K562 (cell line): ENCODE measurements around the gene BRINP2. TPM values are rescaled to one million over a fixed set of nuclear protein-coding genes. Genes with fewer than 3 reads are reported as not detected.

ENCODE experiments used
- ATAC-seq: fragments of 200-7000 bp; cut with Tn5 transposase; 3 replicates; pipeline ENCODE4 v1.9.1; 2020; ENCODE audit warnings: moderate library complexity
- Bru-seq: library from RNA; stranded (reverse); fragments of 400-500 nt; gene quantifications from one replicate; lab custom pipeline; 2021; lab: Mats Ljungman, UMichigan
- BruChase-seq, 2 experiments: library from RNA; stranded (reverse); fragments of 400-500 nt; gene quantifications; one replicate each; lab custom pipeline; 2021; lab: Mats Ljungman, UMichigan
- BruUV-seq: library from RNA; stranded (reverse); fragments of 400-500 nt; replicated peaks from 2 replicates; lab custom pipeline; 2021; lab: Mats Ljungman, UMichigan
- CTCF ChIA-PET: fragments of 300-600 bp; formaldehyde crosslinking; extraction: SDS; loops from one replicate; lab custom pipeline; 2021; ENCODE audit warnings: low intra/inter-chr PET ratio; lab: Yijun Ruan, JAX
- POLR2A ChIA-PET: fragments of 300-600, 350-650 bp; sonication (Branson Sonifier 250); formaldehyde crosslinking; extraction: SDS; loops from one replicate; lab custom pipeline; 2021; ENCODE audit warnings: antibody characterized with exemption, inconsistent platforms; lab: Yijun Ruan, JAX
- DNase-seq, 4 experiments: peaks; one replicate each; pipeline versions ENCODE4 v3.0.0 to v3.0.0-alpha.2; 2011 to 2018; ENCODE audit warnings: low spot score in 3 of 4, mixed read lengths in 3 of 4; ENCODE audit errors: extremely low read depth in 1 of 4
- FAIRE-seq: peaks from 2 replicates; lab custom pipeline; 2011; peaks lifted over from hg19 to GRCh38; lab: Jason Lieb, UNC
- H2AFZ ChIP-seq: 2 replicates; pipeline ENCODE4 v1.6.0; 2011; ENCODE audit warnings: low read depth, low read length, control low read depth, inconsistent platforms
- H3K27ac ChIP-seq: fragments of 200-600 bp; 3 replicates; pipeline ENCODE4 v1.8.0; 2011; ENCODE audit warnings: low read depth, mild to moderate bottlenecking, control low read depth, inconsistent platforms, low read length, moderate library complexity, mixed read lengths; ENCODE audit errors: extremely low read depth
- H3K27me3 ChIP-seq, 2 experiments: fragments of 300-600 bp in 1 of 2; 2 replicates in 1 of 2; 3 replicates in 1 of 2; pipeline versions ENCODE4 v1.6.0 to v1.8.0; 2011; ENCODE audit warnings: inconsistent platforms in 2 of 2, low read length in 2 of 2, mild to moderate bottlenecking in 1 of 2, mixed read lengths in 1 of 2, moderate library complexity in 1 of 2; ENCODE audit not compliant: control insufficient read depth in 2 of 2, insufficient read depth in 2 of 2
- H3K36me3 ChIP-seq: fragments of 300-600 bp; 3 replicates; pipeline ENCODE4 v1.8.0; 2011; ENCODE audit warnings: mild to moderate bottlenecking, low read length, inconsistent platforms; ENCODE audit not compliant: control insufficient read depth, insufficient read depth
- H3K4me1 ChIP-seq, 2 experiments: fragments of 200-600 bp in 1 of 2; replicated peaks in 1 of 2; 2 replicates in 1 of 2; 3 replicates in 1 of 2; pipeline versions ENCODE4 v1.5.1 to v1.8.0; 2011; ENCODE audit warnings: inconsistent platforms in 2 of 2, low read length in 2 of 2, mild to moderate bottlenecking in 1 of 2, mixed read lengths in 1 of 2, moderate library complexity in 1 of 2; ENCODE audit not compliant: control insufficient read depth in 2 of 2, insufficient read depth in 2 of 2
- H3K4me2 ChIP-seq: 2 replicates; pipeline ENCODE4 v1.6.1; 2011; ENCODE audit warnings: low read length, control low read depth, inconsistent platforms, mixed read lengths; ENCODE audit not compliant: insufficient read depth
- H3K4me3 ChIP-seq: fragments of 200-600 bp; sonication (generic), shearing (Covaris generic); 2 replicates; pipeline ENCODE4 v1.5.1; 2016; ENCODE audit warnings: control low read depth, inconsistent platforms
- H3K79me2 ChIP-seq: fragments of 200-600 bp; 3 replicates; pipeline ENCODE4 v1.8.0; 2011; ENCODE audit warnings: low read length, inconsistent platforms; ENCODE audit not compliant: control insufficient read depth, insufficient read depth
- H3K9ac ChIP-seq, 2 experiments: 2 replicates each; pipeline versions ENCODE4 v1.6.0 to v1.6.1; 2011; ENCODE audit warnings: low read depth in 2 of 2, low read length in 2 of 2, control low read depth in 1 of 2, inconsistent platforms in 1 of 2, mild to moderate bottlenecking in 1 of 2, mixed read lengths in 1 of 2; ENCODE audit not compliant: insufficient read depth in 1 of 2
- H3K9me1 ChIP-seq: one replicate; pipeline ENCODE4 v1.6.0; 2011; ENCODE audit warnings: inconsistent platforms, mild to moderate bottlenecking, low read length, moderate library complexity; ENCODE audit not compliant: control insufficient read depth, insufficient read depth
- H3K9me3 ChIP-seq: replicated peaks from 2 replicates; pipeline ENCODE4 v1.5.1; 2011; ENCODE audit warnings: low read depth, low read length, inconsistent platforms; ENCODE audit not compliant: control insufficient read depth, insufficient read depth
- H4K20me1 ChIP-seq: replicated peaks from 2 replicates; pipeline ENCODE4 v1.6.1; 2011; ENCODE audit warnings: low read length, inconsistent platforms, mixed read lengths; ENCODE audit not compliant: control insufficient read depth, insufficient read depth
- ARHGAP35 ChIP-seq: fragments of 450-650 bp; IDR thresholded peaks from 2 replicates; pipeline ENCODE4 v1.6.1; 2018; ENCODE audit not compliant: partially characterized antibody
- DLX4 ChIP-seq: fragments of 250-450 bp; sonication (Bioruptor Pico); IDR thresholded peaks from 2 replicates; pipeline ENCODE4 v1.6.1; 2021; ENCODE audit warnings: mild to moderate bottlenecking
- MTF1 ChIP-seq: fragments of 250-450 bp; sonication (Bioruptor Pico); IDR thresholded peaks from 2 replicates; pipeline ENCODE4 v1.9.0; 2021; ENCODE audit warnings: moderate library complexity, mild to moderate bottlenecking, inconsistent platforms, borderline replicate concordance
- RREB1 ChIP-seq: fragments of 250-450 bp; sonication (Bioruptor Pico); IDR thresholded peaks from 2 replicates; pipeline ENCODE4 v1.4.0; 2020
- TFAP4 ChIP-seq: sonication (generic); formaldehyde crosslinking; IDR thresholded peaks from 2 replicates; pipeline ENCODE4 v1.8.0; 2022; ENCODE audit warnings: missing genetic modification reagents, mild to moderate bottlenecking, moderate library complexity, borderline replicate concordance
- ZNF431 ChIP-seq: sonication (generic); formaldehyde crosslinking; IDR thresholded peaks from 2 replicates; pipeline ENCODE4 v1.8.0; 2022; ENCODE audit warnings: mild to moderate bottlenecking, missing genetic modification reagents
- WGBS: fragments of 100-300 bp; shearing (Covaris generic); methylation state at CpG from one replicate; pipeline ENCODE4 v1.1.6; 2016; ENCODE audit warnings: low coverage, mixed read lengths; ENCODE audit not compliant: insufficient coverage; ENCODE audit errors: missing lambda C conversion rate; 5-methylcytosine and 5-hydroxymethylcytosine counted together
- in situ Hi-C: fragments of 300-500 bp; cut with MboI; formaldehyde crosslinking; loops from 4 replicates; pipeline ENCODE4 v1.15.0; 2018; ENCODE audit warnings: inconsistent platforms, mixed read lengths
- intact Hi-C: fragments of 100-400 bp; cut with micrococcal nuclease; formaldehyde crosslinking; loops from 2 replicates; pipeline ENCODE4 v1.14.2; 2022
- long read RNA-seq, 3 experiments: library from polyadenylated mRNA in 2 of 3; library from RNA in 1 of 3; unstranded in 2 of 3; stranded (forward) in 1 of 3; transcript quantifications; one replicate each; pipeline ENCODE4 v2.0.0, GENCODE V29; 2019 to 2022
- polyA minus RNA-seq, 3 experiments: library from RNA; depleted of rRNA, polyadenylated mRNA; stranded (reverse); fragments of >200 nt; gene quantifications; 2 replicates each; pipeline ENCODE4 v1.2.3, GENCODE V29; 2011
- polyA plus RNA-seq, 8 experiments: library from polyadenylated mRNA; depleted of rRNA in 4 of 8; stranded (reverse) in 5 of 8; unstranded in 3 of 8; fragments of >200 nt; fragmentation: Nextera tagmentation in 2 of 8; fragmentation: Illumina TruSeq in 1 of 8; extraction: Ambion mirVana in 2 of 8; extraction: Trizol in 1 of 8; gene quantifications; 2 replicates each; pipeline versions ENCODE4 v1.2.1 to v1.2.3, GENCODE V29; 2011 to 2014; ENCODE audit warnings: inconsistent platforms in 1 of 8, missing spikeins in 1 of 8
- total RNA-seq, 7 experiments: library from RNA; depleted of rRNA in 6 of 7; stranded (reverse); fragments of >200 nt in 6 of 7; fragmentation: Illumina TruSeq in 2 of 7; extraction: Trizol in 2 of 7; gene quantifications; 2 replicates each; pipeline versions ENCODE4 v1.2.1 to v1.2.3, GENCODE V29; 2011 to 2021; ENCODE audit warnings: low replicate concordance in 1 of 7

The BRINP2 gene, protein sequence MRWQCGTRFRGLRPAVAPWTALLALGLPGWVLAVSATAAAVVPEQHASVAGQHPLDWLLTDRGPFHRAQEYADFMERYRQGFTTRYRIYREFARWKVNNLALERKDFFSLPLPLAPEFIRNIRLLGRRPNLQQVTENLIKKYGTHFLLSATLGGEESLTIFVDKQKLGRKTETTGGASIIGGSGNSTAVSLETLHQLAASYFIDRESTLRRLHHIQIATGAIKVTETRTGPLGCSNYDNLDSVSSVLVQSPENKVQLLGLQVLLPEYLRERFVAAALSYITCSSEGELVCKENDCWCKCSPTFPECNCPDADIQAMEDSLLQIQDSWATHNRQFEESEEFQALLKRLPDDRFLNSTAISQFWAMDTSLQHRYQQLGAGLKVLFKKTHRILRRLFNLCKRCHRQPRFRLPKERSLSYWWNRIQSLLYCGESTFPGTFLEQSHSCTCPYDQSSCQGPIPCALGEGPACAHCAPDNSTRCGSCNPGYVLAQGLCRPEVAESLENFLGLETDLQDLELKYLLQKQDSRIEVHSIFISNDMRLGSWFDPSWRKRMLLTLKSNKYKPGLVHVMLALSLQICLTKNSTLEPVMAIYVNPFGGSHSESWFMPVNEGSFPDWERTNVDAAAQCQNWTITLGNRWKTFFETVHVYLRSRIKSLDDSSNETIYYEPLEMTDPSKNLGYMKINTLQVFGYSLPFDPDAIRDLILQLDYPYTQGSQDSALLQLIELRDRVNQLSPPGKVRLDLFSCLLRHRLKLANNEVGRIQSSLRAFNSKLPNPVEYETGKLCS
- not detected in 2 replicates for total RNA-seq (2011; cell fraction: chromatin; rRNA removed; ENCODE audit: low replicate concordance)
- total RNA-seq (2011; cell fraction: nucleolus; rRNA removed), result not detected in 2 replicates
- total RNA-seq (2011; cell fraction: nucleoplasm; rRNA removed), result not detected in 2 replicates
- total RNA-seq (2014; rRNA removed) (not detected in 2 replicates), total RNA-seq (2014; rRNA removed; fragmentation: Illumina TruSeq; extraction: Trizol) (not detected in 2 replicates), total RNA-seq (2015; rRNA removed; fragmentation: Illumina TruSeq; extraction: Trizol) (not detected in 2 replicates), total RNA-seq (2021) (not detected in 2 replicates), polyA plus RNA-seq (2011; rRNA removed) (not detected in 2 replicates), polyA plus RNA-seq (2014; fragmentation: Illumina TruSeq; extraction: Trizol) (not detected in 2 replicates), polyA plus RNA-seq (2014; fragmentation: Nextera tagmentation; extraction: Ambion mirVana) (not detected), polyA plus RNA-seq (2014; rRNA removed) (not detected in 2 replicates), polyA minus RNA-seq (2011; rRNA and poly(A)+ RNA removed) (not detected in 2 replicates), Bru-seq, nascent RNA (not detected), BruChase-seq, experiment 1, labeled RNA remaining after a 2-hour chase (not detected), BruChase-seq, experiment 2, labeled RNA remaining after a 6-hour chase (percentile 3 among the genes with signal in this experiment)
- not detected in 2 replicates for polyA plus RNA-seq (2011; cell fraction: cytosol; rRNA removed)
- polyA plus RNA-seq (2011; cell fraction: nucleus; rRNA removed), result not detected in 2 replicates
- not detected in 2 replicates for polyA plus RNA-seq (2012)
- not detected in 2 replicates for polyA minus RNA-seq (2011; cell fraction: cytosol; rRNA and poly(A)+ RNA removed)
- not detected in 2 replicates for polyA minus RNA-seq (2011; cell fraction: nucleus; rRNA and poly(A)+ RNA removed)
- long read RNA-seq, experiment 1, result 0 reads
- long read RNA-seq, experiment 2, result 0 reads
- long read RNA-seq, experiment 3, result 0 reads

- H3K79me2 ChIP-seq, result no peaks in the 10 kb centered on the region
- no peak within 1 kb of the TSS for H3K27ac ChIP-seq
- intact Hi-C loops (no loop called here), in situ Hi-C loops (no loop called here)
- no peaks in the 10 kb centered on the region for H4K20me1 ChIP-seq
- BruUV-seq, result no TSS peak
- DNase-seq (peak in 1 of 4 experiments; percentile 8), FAIRE-seq (no peak), ATAC-seq (no peak; the same call in 2 of the 3 replicates)
- H3K9me1 ChIP-seq, result no peaks in the 10 kb centered on the region
- H3K36me3 ChIP-seq, result no peaks in the 10 kb centered on the region
- no peaks in the 10 kb centered on the region for H3K9me3 ChIP-seq
- 3% methylated on average over 44 of the region's 49 CpGs for WGBS
- H3K4me1 ChIP-seq, result peaks cover 0 to 4% of the 10 kb centered on the region in 2 experiments; a peak in 1 of 5 replicates
- no peak within 1 kb of the TSS for H2AFZ ChIP-seq
- ChIA-PET CTCF (no interaction called here), POLR2A (no interaction called here)
- no peak within 1 kb of the TSS for H3K4me3 ChIP-seq
- no peak within 1 kb of the TSS for H3K9ac ChIP-seq
- no peak within 1 kb of the TSS for H3K4me2 ChIP-seq
- peaks cover 2 to 13% of the 10 kb centered on the region in 2 experiments; a peak in 3 of 5 replicates for H3K27me3 ChIP-seq
- TF ChIP-seq ZNF431 (CRISPR knock-in tag), result no peak
- no peak for TF ChIP-seq ARHGAP35
- TF ChIP-seq RREB1 (CRISPR knock-in tag), result no peak
- no peak for TF ChIP-seq MTF1 (CRISPR knock-in tag)
- TF ChIP-seq DLX4, result no peak
- TF ChIP-seq TFAP4 (CRISPR knock-in tag), result no peak
These were observed at the start of gene BRINP2 for GRCh38 chr1:177170756-177171535. Gene BRINP2 (plus strand): TSS chr1:177170958. CDS start chr1:177229877, 58,919 bp downstream.
